Measurements from ENCODE around the gene C1orf21. TPM values are rescaled to one million over a fixed set of nuclear protein-coding genes. Genes with fewer than 3 reads are reported as not detected.

The C1orf21 gene
- total RNA-seq, 1 donor from 2014 or later: 2.6 TPM

DNA sequence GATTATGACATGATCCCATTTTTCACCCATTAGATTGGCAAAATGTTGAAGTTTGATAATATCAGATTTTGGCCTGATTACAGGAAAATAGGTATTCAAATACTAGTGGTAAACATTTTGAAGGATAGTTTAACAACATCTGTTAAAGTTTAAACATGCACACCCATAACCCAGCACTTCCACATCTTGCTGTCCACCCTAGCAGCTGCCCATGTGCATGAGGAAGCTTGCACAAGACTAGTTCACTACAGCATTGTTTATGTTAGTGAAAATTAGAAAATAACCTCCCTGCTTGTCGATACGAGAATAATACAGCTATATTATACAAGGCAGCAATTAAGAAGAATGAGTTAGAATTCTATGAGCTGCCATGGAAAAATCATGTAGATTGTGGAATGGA, 127.6 kb downstream of the C1orf21 start:
- no peaks in the 10 kb centered on the region for H3K27me3 ChIP-seq (ENCODE audit: control insufficient read depth, insufficient read depth, low read length)
- no peaks in the 10 kb centered on the region for H3K36me3 ChIP-seq (ENCODE audit: control insufficient read depth, insufficient read depth, low read length)
- DNase-seq (ENCODE audit: low read depth): no peak
- H3K4me3 ChIP-seq (ENCODE audit: low read depth, low read length): no peak overlapping the region
- TF ChIP-seq CTCF (IDR thresholded peaks at IDR 0.05; ENCODE audit: insufficient read depth, low read length, poor library complexity, severe bottlenecking): no peak

- H3K36me3 ChIP-seq (ENCODE audit: control insufficient read depth, insufficient read depth, low read length): no peaks in the 10 kb centered on the region
- no peak overlapping the region for H3K4me3 ChIP-seq (ENCODE audit: low read depth, low read length)
- H3K27me3 ChIP-seq (ENCODE audit: control insufficient read depth, insufficient read depth, low read length): no peaks in the 10 kb centered on the region
- no peak for DNase-seq (ENCODE audit: low read depth)
- no peak for TF ChIP-seq CTCF (IDR thresholded peaks at IDR 0.05; ENCODE audit: insufficient read depth, low read length, poor library complexity, severe bottlenecking)
These were observed 130.3 kb downstream of the C1orf21 start for GRCh38 chr1:184517130-184517529.

DNA sequence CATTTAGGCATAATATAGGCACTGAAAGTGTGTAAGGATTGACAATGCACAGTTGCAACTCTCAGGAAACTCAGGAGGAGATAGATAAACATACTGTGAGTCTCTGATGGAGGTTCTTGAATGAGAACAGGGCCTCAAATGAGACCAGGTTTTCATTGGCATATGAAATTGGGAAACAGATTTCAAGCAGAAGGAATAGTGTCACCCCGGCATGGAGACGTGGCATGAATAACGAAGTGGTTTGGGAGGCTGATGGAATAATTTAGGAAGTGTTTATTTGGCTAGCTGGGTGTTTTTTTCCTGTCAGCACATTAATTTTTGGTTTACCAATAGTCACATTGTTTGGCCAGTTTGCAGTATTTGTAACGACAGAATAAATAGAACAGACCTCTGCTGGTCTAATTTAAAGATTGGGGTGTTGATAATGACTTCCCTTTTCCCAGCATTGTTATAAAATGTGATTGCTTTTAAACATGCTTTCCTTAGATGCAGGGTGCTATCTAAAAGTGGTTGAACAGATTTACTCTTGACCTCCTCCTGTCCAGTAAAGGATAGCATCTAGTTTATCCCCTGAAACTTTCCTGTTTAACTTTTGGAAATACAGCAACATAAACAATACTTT, 132.0 kb downstream of the C1orf21 start:
- no peak for TF ChIP-seq CTCF (IDR thresholded peaks at IDR 0.05; ENCODE audit: insufficient read depth, low read length, poor library complexity, severe bottlenecking)
- Histone ChIP-seq H3K4me3 (ENCODE audit: low read depth, low read length) (no peak overlapping the region), H3K27me3 (ENCODE audit: control insufficient read depth, insufficient read depth, low read length) (no peaks in the 10 kb centered on the region), H3K36me3 (ENCODE audit: control insufficient read depth, insufficient read depth, low read length) (no peaks in the 10 kb centered on the region)
- no peak for DNase-seq (ENCODE audit: low read depth)

DNA sequence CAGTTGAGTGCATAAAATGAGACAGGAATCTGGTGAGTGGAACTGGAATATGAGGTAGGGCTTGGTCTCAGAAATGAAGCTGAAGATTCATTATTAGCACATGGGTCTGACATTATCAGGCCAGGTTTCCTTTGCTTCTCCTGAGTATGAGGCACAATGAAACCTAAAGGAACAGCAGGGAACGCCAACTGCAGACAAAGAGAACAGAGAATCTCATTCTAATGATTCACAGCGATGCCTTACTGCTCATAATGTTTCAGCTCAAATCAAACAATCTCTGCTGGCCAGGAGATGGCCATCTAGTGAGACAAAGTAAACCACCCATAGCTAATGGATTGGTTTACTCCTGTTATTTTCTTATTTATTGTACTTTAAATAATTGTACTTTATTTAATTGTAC, 133.5 kb downstream of the C1orf21 start:
- no peak overlapping the region for H3K4me3 ChIP-seq (ENCODE audit: low read depth, low read length)
- TF ChIP-seq CTCF (IDR thresholded peaks at IDR 0.05; ENCODE audit: insufficient read depth, low read length, poor library complexity, severe bottlenecking): no peak
- H3K36me3 ChIP-seq (ENCODE audit: control insufficient read depth, insufficient read depth, low read length): no peaks in the 10 kb centered on the region

GRCh38 chr1:184524248-184524647, 137.4 kb downstream of the C1orf21 start:
- no peak for DNase-seq (ENCODE audit: low read depth)
- H3K27me3 ChIP-seq (ENCODE audit: control insufficient read depth, insufficient read depth, low read length): no peaks in the 10 kb centered on the region
- no peaks in the 10 kb centered on the region for H3K36me3 ChIP-seq (ENCODE audit: control insufficient read depth, insufficient read depth, low read length)
- no peak for TF ChIP-seq CTCF (IDR thresholded peaks at IDR 0.05; ENCODE audit: insufficient read depth, low read length, poor library complexity, severe bottlenecking)
- no peak overlapping the region for H3K4me3 ChIP-seq (ENCODE audit: low read depth, low read length)

More for the DNA sequence above, 133.5 kb downstream of the C1orf21 start:
- H3K27me3 ChIP-seq (ENCODE audit: control insufficient read depth, insufficient read depth, low read length): no peaks in the 10 kb centered on the region
- no peak for DNase-seq (ENCODE audit: low read depth)

DNA sequence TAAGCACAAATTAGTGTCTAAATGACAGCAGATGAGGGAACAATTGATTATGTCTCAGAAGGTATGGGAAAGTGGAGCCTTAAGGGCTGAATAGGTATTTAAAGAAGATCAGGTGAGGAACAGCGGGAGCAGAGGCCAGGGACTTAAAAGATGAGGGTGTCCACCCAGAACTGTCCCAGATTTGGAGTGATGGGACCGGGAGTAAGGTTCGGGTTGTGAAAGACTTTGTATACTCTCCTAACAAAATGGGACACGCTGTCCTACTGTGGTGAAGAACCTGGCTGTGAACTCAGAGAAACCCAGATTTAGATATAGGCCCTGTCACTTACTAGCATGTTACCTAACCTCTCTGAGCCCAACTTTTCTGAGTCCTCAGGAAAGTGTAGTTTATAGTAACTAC, 140.6 kb downstream of the C1orf21 start:
- H3K27me3 ChIP-seq (ENCODE audit: control insufficient read depth, insufficient read depth, low read length): no peaks in the 10 kb centered on the region
- H3K36me3 ChIP-seq (ENCODE audit: control insufficient read depth, insufficient read depth, low read length): no peaks in the 10 kb centered on the region
- DNase-seq (ENCODE audit: low read depth): no peak
- no peak overlapping the region for H3K4me3 ChIP-seq (ENCODE audit: low read depth, low read length)
- no peak for TF ChIP-seq CTCF (IDR thresholded peaks at IDR 0.05; ENCODE audit: insufficient read depth, low read length, poor library complexity, severe bottlenecking)
